ENCODE measurements around the gene PPP1R14C. TPM values are rescaled to one million over a fixed set of nuclear protein-coding genes. Genes with fewer than 3 reads are reported as not detected.

Gene PPP1R14C
- total and polyA plus RNA-seq, 2 donors (not counting 3 experiments of a cell fraction or from before 2014, with no cell fraction given): not detected

- intact Hi-C loops (cut with micrococcal nuclease) (no loop called here), dilution Hi-C loops (cut with MboI; ENCODE audit: extremely low pct_ligation_motif_present, low sequenced_read_pairs) (no loop called here)
- no peaks in the 10 kb centered on the region for H3K36me3 ChIP-seq (ENCODE audit: control insufficient read depth in 2 of 2, extremely low read depth in 1 of 2, insufficient read depth in 2 of 2, low read length in 2 of 2)
- ChIA-PET POLR2A (no interaction called here), CTCF (no interaction called here)
- H4K20me1 ChIP-seq (replicated peaks; ENCODE audit: control insufficient read depth, extremely low read depth, insufficient read depth, low read length): no peaks in the 10 kb centered on the region
- no peaks in the 10 kb centered on the region for H3K4me1 ChIP-seq (ENCODE audit: control insufficient read depth, extremely low read depth, insufficient read depth, low read length)
- no peaks in the 10 kb centered on the region for H3K9me1 ChIP-seq (replicated peaks; ENCODE audit: control insufficient read depth, extremely low read depth, insufficient read depth, low read length)
- no peak overlapping the region for H3K4me3 ChIP-seq (replicated peaks in 1 of 3; ENCODE audit: insufficient read depth in 1 of 3, low read depth in 1 of 3, low read length in 3 of 3)
- no peaks in the 10 kb centered on the region for H3K79me2 ChIP-seq (ENCODE audit: control insufficient read depth, insufficient read depth, low read length)
- H3K4me2 ChIP-seq (ENCODE audit: insufficient read depth, low read length): no peak overlapping the region
- H3K27ac ChIP-seq (ENCODE audit: insufficient read depth, low read depth, low read length): no peak overlapping the region
- TF ChIP-seq CTCF (IDR thresholded peaks at IDR 0.05; ENCODE audit: extremely low read depth in 1 of 2, insufficient read depth in 1 of 2, low read depth in 1 of 2, low read length in 2 of 2): no peak
- H2AFZ ChIP-seq (ENCODE audit: low read depth, low read length): no peak overlapping the region
- no TSS peak for BruUV-seq (replicated peaks)
- no peaks in the 10 kb centered on the region for H3K9me3 ChIP-seq (replicated peaks; ENCODE audit: control insufficient read depth, insufficient read depth, low read length)
- H3K9ac ChIP-seq (replicated peaks; ENCODE audit: extremely low read depth, insufficient read depth, low read length): no peak overlapping the region
- FAIRE-seq (no peak), DNase-seq (ENCODE audit: low read depth, low spot score) (no peak)
- no peaks in the 10 kb centered on the region for H3K27me3 ChIP-seq (ENCODE audit: control insufficient read depth in 2 of 2, insufficient read depth in 2 of 2, low read length in 2 of 2)
These were observed 27.1 kb upstream of the PPP1R14C start for GRCh38 chr6:150115769-150116168.

GRCh38 chr6:150116200-150116800, 26.5 kb upstream of the PPP1R14C start:
- Histone ChIP-seq H3K9ac (replicated peaks; ENCODE audit: extremely low read depth, insufficient read depth, low read length) (no peak overlapping the region), H3K36me3 (ENCODE audit: control insufficient read depth in 2 of 2, extremely low read depth in 1 of 2, insufficient read depth in 2 of 2, low read length in 2 of 2) (no peaks in the 10 kb centered on the region)
- dilution Hi-C loops (cut with MboI; ENCODE audit: extremely low pct_ligation_motif_present, low sequenced_read_pairs): no loop called here

More at GRCh38 chr6:150116200-150116800, 26.5 kb upstream of the PPP1R14C start:
- TF ChIP-seq MYC (IDR thresholded peaks at IDR 0.05; ENCODE audit: low read depth, low read length): no peak
- no peak for TF ChIP-seq CTCF (IDR thresholded peaks at IDR 0.05; ENCODE audit: extremely low read depth in 1 of 2, insufficient read depth in 1 of 2, low read depth in 1 of 2, low read length in 2 of 2)
- ChIA-PET CTCF (no interaction called here), POLR2A (no interaction called here)
- H3K9me1 ChIP-seq (replicated peaks; ENCODE audit: control insufficient read depth, extremely low read depth, insufficient read depth, low read length): no peaks in the 10 kb centered on the region
- no peaks in the 10 kb centered on the region for H3K9me3 ChIP-seq (replicated peaks; ENCODE audit: control insufficient read depth, insufficient read depth, low read length)
- no peaks in the 10 kb centered on the region for H3K4me1 ChIP-seq (ENCODE audit: control insufficient read depth, extremely low read depth, insufficient read depth, low read length)
- H3K79me2 ChIP-seq (ENCODE audit: control insufficient read depth, insufficient read depth, low read length): no peaks in the 10 kb centered on the region
- FAIRE-seq (no peak), DNase-seq (ENCODE audit: low read depth, low spot score) (no peak)
- no peak overlapping the region for H3K27ac ChIP-seq (ENCODE audit: insufficient read depth, low read depth, low read length)
- no peaks in the 10 kb centered on the region for H4K20me1 ChIP-seq (replicated peaks; ENCODE audit: control insufficient read depth, extremely low read depth, insufficient read depth, low read length)
- no TSS peak for BruUV-seq (replicated peaks)
- no peak overlapping the region for H3K4me2 ChIP-seq (ENCODE audit: insufficient read depth, low read length)
- H3K27me3 ChIP-seq (ENCODE audit: control insufficient read depth in 2 of 2, insufficient read depth in 2 of 2, low read length in 2 of 2): no peaks in the 10 kb centered on the region
- no peak overlapping the region for H3K4me3 ChIP-seq (replicated peaks in 1 of 3; ENCODE audit: insufficient read depth in 1 of 3, low read depth in 1 of 3, low read length in 3 of 3)
- intact Hi-C loops (cut with micrococcal nuclease): no loop called here
- no peak overlapping the region for H2AFZ ChIP-seq (ENCODE audit: low read depth, low read length)

Data from endothelial cell of umbilical vein (primary cell).